ENCODE data around the gene ZBTB7A. TPM values are rescaled to one million over a fixed set of nuclear protein-coding genes. Genes with fewer than 3 reads are reported as not detected.
A peak's percentile ranks its signal among the peaks of the same experiment; 100 is the strongest.

Gene ZBTB7A
- polyA plus RNA-seq, 2 of the 4 experiments (the other 2 are of a cell fraction), result 2.3 to 11.6 TPM

DNA sequence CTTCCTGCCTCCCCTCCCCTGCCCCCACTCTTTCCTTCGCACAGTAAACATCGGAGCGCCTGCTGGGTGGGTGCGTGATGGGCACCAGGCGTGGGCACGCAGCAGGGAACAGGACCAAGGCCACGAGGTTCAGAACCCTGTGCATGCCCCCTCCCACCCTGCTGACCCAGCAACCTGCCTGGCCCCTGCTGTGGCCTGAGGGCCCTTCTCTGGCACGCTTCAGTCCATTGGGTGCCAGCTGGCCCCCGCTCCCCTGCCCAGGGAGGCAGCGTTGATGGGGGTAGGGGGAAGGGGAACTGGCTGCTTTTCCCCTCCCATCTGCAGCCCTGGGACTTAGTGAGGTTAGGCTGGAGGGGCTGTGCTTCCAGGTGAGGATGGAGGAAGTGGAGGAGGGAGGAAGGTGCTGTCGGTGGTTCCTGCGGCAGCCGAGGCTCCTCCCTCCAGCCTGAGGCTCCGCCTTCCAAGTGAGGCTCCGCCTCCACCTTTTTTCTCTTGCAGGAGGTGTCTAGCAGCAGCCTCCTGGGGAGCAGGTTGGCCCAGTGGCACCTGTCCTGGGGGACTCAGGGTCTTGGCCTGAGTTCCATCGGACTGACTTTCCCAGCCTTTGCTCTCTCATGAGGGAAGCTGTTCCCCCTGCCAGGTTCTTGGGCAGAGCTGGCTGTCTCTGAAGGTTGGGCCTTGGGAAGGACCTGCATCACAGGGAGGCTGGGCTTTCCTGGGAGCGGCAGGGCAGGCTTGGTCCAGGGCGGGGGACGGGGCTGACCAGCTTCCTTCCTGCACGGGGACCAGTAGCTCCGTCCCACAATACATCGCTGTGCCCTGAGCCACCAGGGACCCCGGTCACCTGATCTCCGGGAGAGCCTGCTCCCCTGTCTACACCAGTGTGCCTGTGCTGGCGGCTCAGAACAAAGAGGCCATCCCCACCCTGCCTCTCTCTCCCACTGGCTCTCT lies 51.9 kb downstream of the ZBTB7A start:
- H3K27ac ChIP-seq, result no peak overlapping the region
- H3K4me3 ChIP-seq, result no peak overlapping the region
- H3K4me1 ChIP-seq, result no peaks in the 10 kb centered on the region
- H3K4me2 ChIP-seq, result no peak overlapping the region
- no peak for DNase-seq (ENCODE audit: low read depth in 1 of 2, low spot score in 1 of 2)
- ATAC-seq, result peak; percentile 32 to 67; a peak in 3 of 6 replicates
- WGBS (ENCODE audit: missing lambda C conversion rate), result 59% methylated on average over 9 of the region's 25 CpGs
- no peak for TF ChIP-seq EHMT2 (IDR thresholded peaks at IDR 0.05; ENCODE audit: low read depth)
- TF ChIP-seq RARB (CRISPR knock-in tag; IDR thresholded peaks at IDR 0.05), result no peak
- TF ChIP-seq JUNB (IDR thresholded peaks at IDR 0.05), result no peak
- TF ChIP-seq MYC (IDR thresholded peaks at IDR 0.05; ENCODE audit: borderline replicate concordance, low read length), result no peak
- no peak for TF ChIP-seq NFE2L2 (conservative IDR thresholded peaks at IDR 0.05; ENCODE audit: low read length)
- TF ChIP-seq EHF (CRISPR knock-in tag; IDR thresholded peaks at IDR 0.05), result no peak
- TF ChIP-seq GATA3 (IDR thresholded peaks at IDR 0.05; ENCODE audit: borderline replicate concordance), result no peak
- TF ChIP-seq TP53 (CRISPR knock-in tag; IDR thresholded peaks at IDR 0.05), result no peak
- no peak for TF ChIP-seq HOXB13 (CRISPR knock-in tag; IDR thresholded peaks at IDR 0.05; ENCODE audit: low read depth)
- TF ChIP-seq PHF8 (IDR thresholded peaks at IDR 0.05; ENCODE audit: borderline replicate concordance, low read depth), result no peak
- TF ChIP-seq RCOR1 (IDR thresholded peaks at IDR 0.05; ENCODE audit: low read depth, low read length), result no peak
- TF ChIP-seq ZSCAN20 (CRISPR knock-in tag; IDR thresholded peaks at IDR 0.05), result no peak
- TF ChIP-seq ZNF302 (CRISPR knock-in tag; IDR thresholded peaks at IDR 0.05), result no peak
- TF ChIP-seq ESRRA (IDR thresholded peaks at IDR 0.05; ENCODE audit: borderline replicate concordance, low read length), result no peak
- TF ChIP-seq ZC3H11A (IDR thresholded peaks at IDR 0.05), result no peak
- no peaks in the 10 kb centered on the region for H3K9me3 ChIP-seq
- FAIRE-seq, result no peak
- ChIA-PET CTCF (no interaction called here), POLR2A (no interaction called here)

- peaks cover 3% of the 10 kb centered on the region; the same call in 1 of the 3 replicates for H3K4me1 ChIP-seq
- ChIA-PET POLR2A (no interaction called here), CTCF (interaction anchor here (0.7 kb wide), 1 partner anchor 125 kb away, joined by 3 read pairs; no protein-coding TSS in a partner anchor)
- no peak for FAIRE-seq
- 94% methylated on average over 13 of the region's 20 CpGs for WGBS (ENCODE audit: missing lambda C conversion rate)
- H3K9me3 ChIP-seq, result no peaks in the 10 kb centered on the region
- no peak overlapping the region for H3K4me3 ChIP-seq
- TF ChIP-seq ZC3H11A (IDR thresholded peaks at IDR 0.05) (no peak), MAZ (IDR thresholded peaks at IDR 0.05; ENCODE audit: borderline replicate concordance, low read depth, low read length) (no peak), HOXB13 (CRISPR knock-in tag; IDR thresholded peaks at IDR 0.05; ENCODE audit: low read depth) (no peak), ZSCAN20 (CRISPR knock-in tag; IDR thresholded peaks at IDR 0.05) (no peak), JUNB (IDR thresholded peaks at IDR 0.05) (no peak), POLR2A (IDR thresholded peaks at IDR 0.05; ENCODE audit: low read length) (no peak), HES2 (IDR thresholded peaks at IDR 0.05) (no peak), ESRRA (IDR thresholded peaks at IDR 0.05; ENCODE audit: borderline replicate concordance, low read length) (no peak), ZFP36 (IDR thresholded peaks at IDR 0.05; ENCODE audit: borderline replicate concordance, partially characterized antibody) (no peak), JUN (IDR thresholded peaks at IDR 0.05) (no peak), NPAS2 (CRISPR knock-in tag; IDR thresholded peaks at IDR 0.05; ENCODE audit: borderline replicate concordance) (no peak), NFE2L2 (conservative IDR thresholded peaks at IDR 0.05; ENCODE audit: low read length) (no peak), NR3C1 (IDR thresholded peaks at IDR 0.05) (no peak), SMC3 (IDR thresholded peaks at IDR 0.05) (no peak), HOXB5 (CRISPR knock-in tag; IDR thresholded peaks at IDR 0.05) (no peak), FOSL2 (IDR thresholded peaks at IDR 0.05) (no peak), FOSL2 (CRISPR knock-in tag; IDR thresholded peaks at IDR 0.05) (no peak), CBX8 (IDR thresholded peaks at IDR 0.05) (no peak), GATA3 (IDR thresholded peaks at IDR 0.05; ENCODE audit: borderline replicate concordance) (no peak), TP53 (CRISPR knock-in tag; IDR thresholded peaks at IDR 0.05) (no peak)
- no peak for DNase-seq (ENCODE audit: low read depth in 1 of 2, low spot score in 1 of 2)
- ATAC-seq, result no peak
- H3K4me2 ChIP-seq, result no peak overlapping the region
- no peak overlapping the region for H3K27ac ChIP-seq
Measured at GRCh38 chr19:4013886-4014540, 52.7 kb downstream of the ZBTB7A start.

Data from A549 (cell line).